GM18858 (cell line): ENCODE data around the gene ASAH2.
"Not testable (repeated sequence)": the region's sequence is repeated elsewhere in the genome, so short reads cannot be mapped to it uniquely, and the experiment has no call there.

Experiments
- ATAC-seq: cut with Tn5 transposase; IDR thresholded peaks from one replicate; pipeline ENCODE4 v1.9.1; 2021; ENCODE audit not compliant: unreplicated experiment

ASAH2 gene

DNA sequence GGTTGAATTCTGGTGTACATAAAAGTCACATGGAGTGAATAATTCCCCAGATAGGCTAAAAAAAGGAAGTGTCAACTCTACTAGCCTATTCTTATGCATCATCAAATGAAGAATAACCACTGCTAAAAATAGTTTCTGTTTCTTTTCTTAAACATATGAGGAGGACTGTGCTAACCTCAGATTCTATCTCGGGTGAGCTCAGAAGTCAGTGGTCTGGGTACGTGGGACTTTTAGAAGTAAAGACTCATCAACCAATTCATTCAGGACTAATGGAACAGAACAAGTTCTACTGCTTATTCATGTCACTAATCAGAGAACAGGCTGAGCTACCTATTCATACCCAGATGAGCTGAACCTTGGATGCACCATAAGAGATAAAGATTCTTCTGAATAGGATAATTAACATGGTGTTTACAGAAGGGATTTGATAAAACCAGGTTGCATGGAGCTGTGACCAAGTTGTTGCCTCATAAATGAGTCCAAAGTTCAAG is 9.5 kb upstream of the ASAH2 start:
- ATAC-seq: peak; percentile 100

DNA sequence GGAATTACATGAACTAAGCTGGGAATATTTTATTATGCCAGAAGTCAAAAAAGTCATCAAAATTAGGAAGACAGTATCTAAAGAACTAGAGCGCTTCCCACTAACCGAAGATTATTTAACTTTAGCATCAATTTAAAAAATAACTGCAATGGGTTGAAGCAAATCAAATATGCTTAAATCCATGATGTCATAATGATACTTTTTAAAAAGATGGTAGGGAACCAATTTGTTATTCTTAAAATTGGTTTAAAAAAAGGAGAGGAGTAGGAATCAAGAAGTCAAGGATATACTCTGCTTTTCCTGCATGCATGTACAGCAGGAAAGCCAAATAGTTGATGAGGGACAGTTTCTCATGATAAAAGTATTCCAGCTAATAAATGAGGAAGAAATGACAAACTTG is 3.2 kb upstream of the ASAH2 start:
- ATAC-seq: no peak

DNA sequence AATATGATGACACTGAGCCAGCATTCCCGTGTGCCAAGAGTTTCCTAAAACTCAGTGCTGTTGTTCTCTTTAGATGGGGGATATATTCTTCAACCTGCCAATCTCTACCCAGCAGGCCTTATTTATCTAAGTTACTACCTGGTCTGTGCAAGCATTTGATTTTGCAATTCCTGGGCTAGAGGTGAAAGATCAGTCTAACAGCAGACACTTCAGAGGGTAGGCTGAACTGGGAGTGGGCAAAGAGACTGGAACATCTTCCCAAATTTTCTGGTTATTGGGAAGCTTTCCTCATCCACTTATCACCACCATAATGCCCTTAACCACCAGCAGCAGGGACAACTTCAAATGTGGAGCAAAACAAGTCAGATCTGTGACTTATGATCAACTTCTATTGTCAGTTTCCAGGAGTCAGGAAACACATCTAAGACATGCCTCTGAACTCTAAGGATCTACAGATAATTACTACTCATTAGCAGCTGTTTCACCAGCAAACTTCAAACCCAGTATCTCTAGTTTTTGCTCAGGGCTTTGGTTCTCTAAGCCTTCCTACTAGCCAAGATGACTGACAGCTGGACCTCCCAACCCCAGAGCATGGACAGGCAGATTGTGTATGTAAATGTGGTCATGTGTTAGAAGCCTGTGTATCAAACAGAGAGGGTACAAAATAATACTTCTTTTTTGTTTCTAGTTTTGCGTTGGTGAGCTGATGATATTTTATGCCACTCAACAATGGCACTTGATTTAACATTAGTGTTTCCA is 1.0 kb downstream of the ASAH2 start:
- ATAC-seq: no peak

DNA sequence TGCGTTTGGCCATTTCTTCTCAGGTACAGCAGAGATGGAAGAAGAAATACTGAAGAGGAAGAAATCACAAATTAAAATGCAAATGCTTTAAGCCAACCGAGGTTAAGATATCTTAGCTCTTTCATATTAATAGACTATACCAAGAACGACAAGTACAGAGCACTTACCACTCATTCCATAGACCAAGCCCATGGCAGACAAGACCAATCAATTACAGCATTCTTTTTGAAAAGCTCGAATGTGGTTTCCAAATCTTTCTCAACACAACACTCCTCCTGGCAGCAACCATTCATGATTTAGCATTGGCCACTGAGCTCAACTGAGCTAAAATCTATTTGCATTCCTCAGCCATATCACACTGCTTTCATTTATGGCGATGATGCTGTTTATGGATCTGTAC is 2.7 kb downstream of the ASAH2 start:
- ATAC-seq: no peak

DNA sequence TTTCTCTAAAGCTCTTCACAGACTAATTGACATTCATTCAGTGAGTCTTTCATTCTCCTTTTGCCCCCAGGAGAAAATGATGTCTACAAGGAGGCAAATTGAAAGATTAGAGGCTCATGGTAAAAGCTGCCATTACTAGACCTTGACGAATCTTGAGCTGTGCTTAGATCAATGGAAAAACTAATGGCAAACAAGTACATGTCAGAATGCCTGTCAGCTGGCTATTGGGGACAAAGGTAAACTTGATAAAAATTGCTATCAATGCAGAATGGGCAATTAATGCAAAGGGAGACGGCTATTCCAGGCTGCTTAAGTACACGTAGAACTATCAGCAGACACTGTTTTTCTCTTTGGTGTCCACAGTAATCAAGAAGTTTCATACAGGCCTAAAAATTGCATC is 3.3 kb downstream of the ASAH2 start:
- ATAC-seq: no peak

DNA sequence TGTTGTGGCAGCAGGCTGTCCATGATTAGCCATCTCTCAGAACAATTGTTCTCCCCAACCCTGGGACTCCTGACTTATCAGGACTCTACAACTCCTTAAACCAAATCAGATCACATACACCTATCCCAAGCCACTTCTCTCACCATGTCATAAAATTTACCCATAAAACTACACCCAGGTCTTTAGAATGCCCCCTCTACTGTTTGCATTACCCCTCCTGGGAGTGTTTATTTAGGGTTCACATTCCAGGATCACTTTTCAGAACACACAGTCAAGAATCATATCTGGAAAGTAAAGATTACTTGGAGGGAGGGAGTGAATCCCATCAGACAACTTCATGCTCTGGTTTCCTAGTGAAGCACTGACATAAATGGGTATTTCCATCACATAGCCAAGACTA is 7.1 kb downstream of the ASAH2 start:
- no peak for ATAC-seq

DNA sequence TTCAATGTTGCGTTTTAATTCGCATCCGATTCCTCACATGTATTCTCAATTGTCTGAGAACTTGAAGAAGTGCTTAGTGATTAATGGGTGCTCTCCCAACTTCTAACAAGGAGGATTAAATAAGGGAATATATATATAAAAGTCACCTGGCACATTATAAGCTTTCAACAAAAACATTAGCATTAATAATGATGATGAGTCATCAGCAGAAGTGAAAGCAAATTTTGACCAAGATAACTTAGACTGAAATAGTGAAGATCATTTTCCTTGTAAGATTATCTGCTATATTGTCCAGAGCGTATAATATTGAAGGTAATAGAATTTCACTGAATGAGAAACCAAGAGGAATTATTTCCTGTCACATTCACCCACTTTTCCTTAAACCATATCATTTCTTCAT is 8.5 kb downstream of the ASAH2 start:
- no peak for ATAC-seq

DNA sequence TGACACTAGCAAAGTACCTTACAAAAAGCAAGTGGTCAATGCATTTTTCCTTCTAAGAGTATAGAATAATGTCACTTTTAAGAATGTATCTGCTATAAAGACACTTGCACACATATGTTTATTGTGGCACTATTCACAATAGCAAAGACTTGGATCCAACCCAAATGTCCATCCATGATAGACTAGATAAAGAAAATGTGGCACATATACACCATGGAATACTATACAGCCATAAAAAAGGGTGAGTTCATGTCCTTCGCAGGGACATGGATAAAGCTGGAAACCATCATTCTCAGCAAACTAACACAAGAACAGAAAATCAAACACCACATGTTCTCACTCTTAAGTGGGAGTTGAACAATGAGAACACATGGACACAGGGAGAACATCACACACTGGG is 9.8 kb downstream of the ASAH2 start:
- ATAC-seq: not testable (repeated sequence)

DNA sequence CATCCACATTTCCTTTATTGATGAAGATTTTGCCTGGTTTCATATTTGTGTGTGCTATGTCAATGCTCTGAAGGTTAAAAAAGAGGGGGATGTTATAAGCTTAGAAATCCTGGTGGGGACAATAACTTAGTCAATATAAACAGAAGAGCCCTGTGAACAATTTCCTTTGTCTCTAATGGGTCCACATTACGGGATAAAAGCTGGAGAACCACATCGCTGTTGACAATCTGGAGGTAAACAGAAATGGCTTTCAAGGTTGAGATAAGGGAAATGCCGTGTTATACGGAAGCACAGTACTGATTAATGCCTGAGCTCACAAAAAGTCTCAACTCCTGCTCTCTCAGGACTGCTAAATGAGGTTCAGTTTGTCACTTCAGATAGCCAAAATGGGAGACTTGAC is 16.8 kb downstream of the ASAH2 start:
- no peak for ATAC-seq

DNA sequence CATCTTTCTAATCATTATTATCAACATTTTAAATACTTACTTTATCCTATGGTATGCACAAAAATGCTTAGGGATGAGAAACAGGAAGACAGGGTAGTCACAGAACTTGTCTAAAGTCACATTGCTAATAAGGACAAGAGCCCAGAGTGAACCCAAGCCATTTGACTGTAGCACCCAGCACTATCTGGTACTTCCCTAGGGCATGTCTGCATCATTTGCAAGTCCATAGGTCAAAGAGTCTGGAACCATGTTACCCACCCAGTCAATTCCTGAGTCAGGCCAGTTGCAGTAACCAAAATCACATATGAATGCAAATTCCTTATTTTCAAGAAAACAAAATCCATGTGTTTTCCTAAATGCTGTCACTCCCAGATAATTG is 19.1 kb downstream of the ASAH2 start:
- ATAC-seq: no peak

DNA sequence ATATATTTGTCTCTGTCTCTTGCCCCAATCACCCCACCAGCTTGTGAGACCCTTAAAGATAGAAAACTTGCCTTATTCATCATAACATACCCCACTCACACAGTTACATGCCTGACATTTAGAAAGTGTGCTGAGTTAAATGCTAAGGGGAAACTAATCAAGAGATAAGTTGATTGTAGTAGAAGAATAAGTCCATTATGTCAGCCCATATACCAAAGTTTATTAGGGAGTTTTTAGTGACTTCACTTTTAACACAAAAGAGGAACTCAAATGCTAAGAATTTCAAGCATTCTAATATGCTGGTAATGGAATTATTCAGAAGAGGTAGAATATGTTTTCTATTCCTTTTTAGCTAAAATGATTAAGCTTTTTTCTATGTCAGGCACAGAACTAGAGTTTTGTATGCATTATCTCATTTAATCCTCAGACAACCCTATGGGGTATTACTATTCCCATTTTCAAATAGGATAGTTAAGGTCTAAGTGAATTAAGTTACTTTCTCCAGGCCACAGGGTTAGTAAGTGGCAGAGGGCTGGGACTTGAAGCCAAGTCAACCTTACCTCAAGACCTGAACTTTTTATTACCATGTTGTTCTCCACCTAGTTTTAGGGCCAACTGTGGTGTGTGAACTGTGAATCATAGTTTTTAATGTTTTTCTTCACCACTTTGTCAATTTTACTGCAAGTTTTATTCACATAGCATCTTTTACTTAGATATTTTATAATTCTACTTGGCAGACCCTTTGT is 19.6 kb downstream of the ASAH2 start:
- ATAC-seq: peak; percentile 50

DNA sequence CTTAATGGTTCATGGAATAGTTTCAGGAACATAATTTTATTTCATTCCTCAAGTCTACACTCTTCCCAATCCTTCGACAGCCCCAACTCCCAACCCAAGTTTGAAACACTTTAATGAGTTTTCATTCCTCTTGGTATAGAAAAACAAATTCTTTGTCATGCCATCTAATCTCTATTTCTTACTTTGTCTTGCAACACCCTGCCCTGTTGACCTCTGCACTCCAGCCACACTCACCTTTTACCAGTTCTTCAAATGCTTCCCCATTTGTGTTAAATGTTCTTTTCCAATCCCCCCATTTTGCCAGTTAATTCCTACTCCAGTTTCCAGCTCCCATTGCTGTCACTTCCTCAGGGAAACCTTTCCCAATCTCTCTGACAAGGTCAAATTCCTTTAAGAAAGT is 21.9 kb downstream of the ASAH2 start:
- ATAC-seq: no peak

DNA sequence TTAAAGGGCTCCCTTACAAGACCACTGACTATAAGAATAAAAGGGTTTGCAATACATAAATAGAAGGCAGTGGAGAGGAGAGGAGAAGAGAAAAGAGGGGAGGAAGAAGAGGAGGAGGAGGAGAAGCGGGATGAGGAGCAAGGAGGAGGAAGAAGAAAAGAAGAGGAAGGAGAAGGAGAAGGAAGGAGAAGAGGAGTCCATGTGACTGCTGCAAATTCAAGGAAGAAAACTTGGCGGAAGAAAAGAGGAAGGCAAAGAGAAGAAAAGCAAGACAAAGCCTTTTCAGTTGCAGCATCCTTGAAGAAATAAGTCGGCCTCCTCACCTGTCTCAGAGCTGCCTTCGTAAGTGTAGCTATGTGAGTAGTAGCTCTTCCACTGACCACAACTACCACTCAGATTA is 22.6 kb downstream of the ASAH2 start:
- no peak for ATAC-seq

DNA sequence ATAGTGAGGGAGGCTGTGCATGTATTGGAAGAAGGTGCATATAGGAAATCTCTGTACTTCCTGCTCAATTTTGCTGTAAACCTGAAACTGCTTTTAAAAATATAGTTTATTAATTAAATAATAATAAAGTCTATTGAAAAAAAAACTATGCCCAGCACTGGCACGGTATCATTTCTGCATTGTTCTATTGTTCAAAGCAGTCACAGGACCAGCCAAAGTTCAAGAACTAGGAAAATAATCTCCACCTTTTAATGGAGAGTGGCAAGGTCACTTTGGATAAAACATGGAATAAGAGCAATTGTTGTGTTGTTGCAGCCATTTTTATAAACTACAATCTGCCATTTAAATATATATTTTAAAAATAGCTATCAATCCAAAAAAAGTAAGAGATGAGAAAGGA is 24.7 kb downstream of the ASAH2 start:
- ATAC-seq: no peak

DNA sequence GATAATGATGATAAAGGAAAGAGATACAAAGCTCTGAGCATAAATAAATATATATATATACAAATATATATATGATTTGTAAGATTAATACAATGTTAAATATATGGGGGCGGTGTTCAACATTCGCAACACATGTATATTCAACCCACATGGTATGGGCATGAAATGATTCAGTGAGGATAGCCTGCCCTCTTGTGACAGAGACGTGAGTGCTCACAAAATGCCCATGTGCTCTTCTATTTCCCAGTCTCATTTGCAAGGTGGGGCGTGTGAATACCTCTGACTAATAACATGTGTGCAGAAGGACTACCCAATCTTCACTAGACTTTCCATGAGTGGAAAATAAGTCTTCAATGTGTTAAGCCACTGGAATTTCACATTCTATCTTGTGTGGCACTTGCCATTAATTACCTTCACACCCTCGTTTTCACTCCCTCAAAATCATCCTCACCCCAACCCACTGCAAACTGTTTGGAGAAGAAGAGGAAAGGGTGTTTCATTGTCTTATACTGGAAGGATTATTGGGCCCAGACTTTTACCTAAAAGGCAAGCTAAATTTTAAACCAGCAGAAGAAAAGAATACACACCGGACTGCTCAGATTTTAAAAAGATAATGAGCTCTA is 26.9 kb downstream of the ASAH2 start:
- peak; percentile 90 for ATAC-seq

DNA sequence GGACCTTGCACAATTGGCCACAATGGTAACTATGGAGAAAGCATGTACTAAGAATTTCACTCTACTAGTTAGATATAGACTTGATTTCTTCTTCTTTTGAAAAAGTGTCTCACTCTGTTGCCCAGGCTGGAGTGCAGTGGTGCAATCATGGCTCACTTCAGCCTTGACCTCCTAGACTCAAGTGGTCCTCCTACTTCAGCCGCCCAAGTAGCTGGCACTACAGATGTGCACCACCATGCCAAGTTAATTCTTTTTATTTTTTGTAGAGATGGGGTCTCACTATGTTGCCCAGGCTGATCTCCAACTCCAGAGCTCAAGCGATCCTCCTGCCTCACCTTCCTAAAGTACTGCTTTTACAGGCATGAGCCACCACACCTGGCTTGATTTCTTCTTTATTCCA is 29.1 kb downstream of the ASAH2 start:
- no peak for ATAC-seq

DNA sequence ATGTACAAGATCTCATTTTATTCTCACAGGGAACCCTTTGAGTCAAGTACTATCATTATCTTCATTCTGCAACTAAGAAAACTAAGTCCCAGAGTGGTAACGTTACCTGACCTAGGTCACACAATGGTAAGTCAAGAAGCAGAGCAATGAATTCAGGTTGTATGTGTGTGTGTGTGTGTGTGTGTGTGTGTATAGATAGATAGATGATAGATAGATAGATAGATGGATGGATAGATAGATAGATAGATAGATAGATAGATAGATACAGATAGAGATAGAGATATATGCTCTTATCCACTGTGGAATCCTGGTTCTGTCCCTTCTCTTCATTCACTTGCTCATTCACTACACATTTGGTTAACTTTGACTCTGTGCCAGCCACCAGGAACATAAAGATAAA is 29.8 kb downstream of the ASAH2 start:
- ATAC-seq: no peak

DNA sequence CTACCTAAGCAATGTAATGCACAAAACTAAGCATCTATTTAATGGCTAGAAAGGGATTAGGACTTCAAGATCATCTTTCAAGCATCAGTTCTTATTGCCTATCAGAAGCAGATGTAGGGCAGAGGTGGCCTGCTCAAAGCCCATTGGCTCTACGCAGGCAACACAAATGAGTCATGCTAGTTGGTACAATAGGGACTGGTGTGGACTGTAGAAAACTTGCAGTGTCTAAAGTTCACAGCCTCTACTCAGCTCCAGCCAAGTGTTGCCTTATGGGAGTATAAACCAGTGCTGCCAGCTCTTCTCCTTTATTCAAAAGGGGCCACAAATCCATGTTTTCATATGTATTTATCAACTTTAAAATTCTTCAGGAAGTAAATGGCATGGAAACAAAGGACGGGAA is 31.7 kb downstream of the ASAH2 start:
- ATAC-seq: no peak

DNA sequence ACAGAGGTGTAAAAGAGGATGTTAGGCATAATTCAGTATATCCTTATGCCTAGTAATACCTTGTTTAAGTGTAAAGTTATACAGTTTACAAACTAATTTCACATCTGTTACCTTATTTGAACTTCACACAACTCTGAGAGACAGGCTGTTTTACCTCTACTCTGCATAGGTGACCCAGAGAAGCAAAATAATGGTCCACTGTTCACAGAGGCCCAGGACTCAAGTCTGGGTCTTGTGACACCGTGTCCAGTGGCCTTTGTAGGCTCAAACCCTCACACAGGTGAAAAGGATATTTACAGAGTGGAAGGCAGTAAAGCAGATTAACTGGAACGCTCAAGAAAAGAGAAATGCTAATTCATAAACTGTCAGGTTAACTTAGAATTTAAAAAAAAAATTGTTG is 32.1 kb downstream of the ASAH2 start:
- no peak for ATAC-seq

DNA sequence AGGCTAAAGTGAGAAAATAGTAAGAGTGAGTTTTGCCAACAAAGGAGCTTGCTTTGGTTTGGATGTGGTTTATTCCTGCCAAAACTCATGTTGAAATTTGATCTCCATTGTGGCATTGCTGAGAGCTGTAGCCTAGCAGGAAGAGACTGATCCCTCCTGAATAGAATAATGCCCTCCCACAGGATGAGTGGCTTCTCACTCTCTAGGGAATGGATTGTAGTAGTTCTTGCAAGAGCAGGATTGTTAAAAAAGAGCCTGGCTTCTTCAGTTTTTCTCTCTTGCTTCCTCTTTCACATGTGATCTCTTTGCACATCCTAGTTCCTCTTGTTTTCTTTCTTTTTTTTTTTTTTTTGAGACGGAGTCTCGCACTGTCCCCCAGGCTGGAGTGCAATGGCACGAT is 34.4 kb downstream of the ASAH2 start:
- no peak for ATAC-seq

DNA sequence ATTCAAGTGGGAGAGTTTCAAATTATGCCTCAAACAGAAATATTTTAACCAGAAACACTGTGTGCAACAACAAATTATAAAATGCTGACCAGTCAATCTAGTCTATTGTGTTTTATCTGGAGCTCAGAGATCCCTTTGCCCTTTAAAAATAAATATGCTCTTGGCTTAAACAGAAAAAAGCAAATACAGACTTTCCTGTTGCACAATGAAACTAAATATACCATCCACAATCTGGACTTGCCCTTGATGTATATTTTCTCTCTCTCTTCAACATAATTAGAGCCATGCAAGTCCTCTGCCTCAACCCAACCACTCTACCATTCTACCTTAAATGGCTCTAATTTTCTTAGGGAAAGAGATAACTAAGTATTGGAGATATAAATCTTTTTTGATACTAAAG is 34.9 kb downstream of the ASAH2 start:
- ATAC-seq: no peak

DNA sequence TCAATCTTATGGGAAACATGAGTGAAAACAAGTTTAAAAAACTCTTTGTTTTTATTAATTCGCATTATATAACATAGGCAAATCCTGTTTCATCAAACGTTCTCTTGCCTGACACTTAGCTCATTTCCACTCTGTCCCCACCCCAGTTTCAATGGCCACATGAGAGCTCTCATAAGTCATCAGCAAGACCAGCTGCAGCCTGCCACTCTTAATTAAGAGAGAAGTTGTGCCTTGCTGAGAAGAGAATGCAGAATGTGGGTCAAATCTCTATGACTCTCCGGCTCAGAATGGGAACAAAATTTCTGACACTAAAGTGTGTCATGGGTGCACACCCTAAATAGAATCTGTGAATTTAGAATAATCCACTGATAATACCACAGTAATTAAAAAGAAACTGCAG is 39.6 kb downstream of the ASAH2 start:
- ATAC-seq: no peak
